Astrocyte (in vitro differentiated cells and primary cell): Measurements from ENCODE around the gene BANK1.

Source experiments
- EZH2 ChIP-seq: IDR thresholded peaks from 2 replicates; pipeline ENCODE4 v1.6.1; 2012; ENCODE audit warnings: mild to moderate bottlenecking, low read length, inconsistent platforms; ENCODE audit not compliant: insufficient read depth
- TF ChIP-seq, protein P1 (sequence below): IDR thresholded peaks from 2 replicates; pipeline ENCODE4 v1.5.1; 2011; ENCODE audit warnings: low read depth, mild to moderate bottlenecking, inconsistent platforms, low read length, moderate library complexity; ENCODE audit not compliant: insufficient read depth

- TF ChIP-seq, protein P1, sequence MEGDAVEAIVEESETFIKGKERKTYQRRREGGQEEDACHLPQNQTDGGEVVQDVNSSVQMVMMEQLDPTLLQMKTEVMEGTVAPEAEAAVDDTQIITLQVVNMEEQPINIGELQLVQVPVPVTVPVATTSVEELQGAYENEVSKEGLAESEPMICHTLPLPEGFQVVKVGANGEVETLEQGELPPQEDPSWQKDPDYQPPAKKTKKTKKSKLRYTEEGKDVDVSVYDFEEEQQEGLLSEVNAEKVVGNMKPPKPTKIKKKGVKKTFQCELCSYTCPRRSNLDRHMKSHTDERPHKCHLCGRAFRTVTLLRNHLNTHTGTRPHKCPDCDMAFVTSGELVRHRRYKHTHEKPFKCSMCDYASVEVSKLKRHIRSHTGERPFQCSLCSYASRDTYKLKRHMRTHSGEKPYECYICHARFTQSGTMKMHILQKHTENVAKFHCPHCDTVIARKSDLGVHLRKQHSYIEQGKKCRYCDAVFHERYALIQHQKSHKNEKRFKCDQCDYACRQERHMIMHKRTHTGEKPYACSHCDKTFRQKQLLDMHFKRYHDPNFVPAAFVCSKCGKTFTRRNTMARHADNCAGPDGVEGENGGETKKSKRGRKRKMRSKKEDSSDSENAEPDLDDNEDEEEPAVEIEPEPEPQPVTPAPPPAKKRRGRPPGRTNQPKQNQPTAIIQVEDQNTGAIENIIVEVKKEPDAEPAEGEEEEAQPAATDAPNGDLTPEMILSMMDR, result no peak
- TF ChIP-seq EZH2, result no peak
These were observed 252.6 kb downstream of the BANK1 start for GRCh38 chr4:102042871-102043802.
